ENCODE results near the gene DNAH6.

DNAH6 gene

GRCh38 chr2:84603911-84604310 is 87.6 kb downstream of the DNAH6 start:
- H3K4me1 ChIP-seq = no peaks in the 10 kb centered on the region
- no peaks in the 10 kb centered on the region; the same call in 1 of the 2 replicates for H3K27me3 ChIP-seq (ENCODE audit: low read depth)
- H3K36me3 ChIP-seq (replicated peaks) = no peaks in the 10 kb centered on the region
- no peak overlapping the region for H3K4me3 ChIP-seq
- no peaks in the 10 kb centered on the region; the same call in 1 of the 2 replicates for H3K9me3 ChIP-seq
- no peak for DNase-seq (ENCODE audit: low spot score in 2 of 2)
- in situ Hi-C loops (cut with MboI; ENCODE audit: low sequenced_read_pairs) = no loop called here

- Histone ChIP-seq H3K36me3 (replicated peaks) (no peaks in the 10 kb centered on the region), H3K4me3 (no peak overlapping the region), H3K9me3 (no peaks in the 10 kb centered on the region), H3K4me1 (no peaks in the 10 kb centered on the region), H3K27me3 (ENCODE audit: low read depth) (no peaks in the 10 kb centered on the region)
- DNase-seq (ENCODE audit: low spot score in 2 of 2) = no peak
- in situ Hi-C loops (cut with MboI; ENCODE audit: low sequenced_read_pairs) = no loop called here
These were observed 96.8 kb downstream of the DNAH6 start for GRCh38 chr2:84613082-84613481.

GRCh38 chr2:84619794-84620371 is 103.6 kb downstream of the DNAH6 start:
- H3K9me3 ChIP-seq = no peaks in the 10 kb centered on the region
- in situ Hi-C loops (cut with MboI; ENCODE audit: low sequenced_read_pairs) = no loop called here
- no peaks in the 10 kb centered on the region for H3K36me3 ChIP-seq (replicated peaks)

GRCh38 chr2:84628486-84628885 is 112.2 kb downstream of the DNAH6 start:
- in situ Hi-C loops (cut with MboI; ENCODE audit: low sequenced_read_pairs) = no loop called here

More at GRCh38 chr2:84619794-84620371, 103.6 kb downstream of the DNAH6 start:
- H3K4me3 ChIP-seq = no peak overlapping the region
- no peak for DNase-seq (ENCODE audit: low spot score in 2 of 2)
- H3K4me1 ChIP-seq = no peaks in the 10 kb centered on the region
- H3K27me3 ChIP-seq (ENCODE audit: low read depth) = no peaks in the 10 kb centered on the region

GRCh38 chr2:84629550-84629949 is 113.3 kb downstream of the DNAH6 start:
- H3K9me3 ChIP-seq = no peaks in the 10 kb centered on the region
- H3K4me3 ChIP-seq = no peak overlapping the region
- in situ Hi-C loops (cut with MboI; ENCODE audit: low sequenced_read_pairs) = no loop called here
- H3K4me1 ChIP-seq = no peaks in the 10 kb centered on the region
- 0 out of 2 replicates have a peak, but pooled peaks cover 5% of the 10 kb centered on the region for H3K27me3 ChIP-seq (ENCODE audit: low read depth)
- DNase-seq (ENCODE audit: low spot score in 2 of 2) = no peak
- no peaks in the 10 kb centered on the region for H3K36me3 ChIP-seq (replicated peaks)

More at GRCh38 chr2:84628486-84628885, 112.2 kb downstream of the DNAH6 start:
- H3K27me3 ChIP-seq (ENCODE audit: low read depth) = no peaks in the 10 kb centered on the region
- DNase-seq (ENCODE audit: low spot score in 2 of 2) = no peak
- no peaks in the 10 kb centered on the region for H3K36me3 ChIP-seq (replicated peaks)
- H3K9me3 ChIP-seq = no peaks in the 10 kb centered on the region
- H3K4me3 ChIP-seq = no peak overlapping the region
- no peaks in the 10 kb centered on the region for H3K4me1 ChIP-seq

- Histone ChIP-seq H3K4me3 (no peak overlapping the region), H3K27me3 (ENCODE audit: low read depth) (0 out of 2 replicates have a peak, but pooled peaks cover 5% of the 10 kb centered on the region), H3K36me3 (replicated peaks) (no peaks in the 10 kb centered on the region), H3K4me1 (no peaks in the 10 kb centered on the region), H3K9me3 (no peaks in the 10 kb centered on the region)
- in situ Hi-C loops (cut with MboI; ENCODE audit: low sequenced_read_pairs) = no loop called here
- DNase-seq (ENCODE audit: low spot score in 2 of 2) = peak; percentile 7 to 51
These were observed 114.7 kb downstream of the DNAH6 start for GRCh38 chr2:84631047-84631446.

- no peaks in the 10 kb centered on the region for H3K4me1 ChIP-seq
- H3K4me3 ChIP-seq = no peak overlapping the region
- H3K9me3 ChIP-seq = no peaks in the 10 kb centered on the region
- H3K27me3 ChIP-seq (ENCODE audit: low read depth) = 0 out of 2 replicates have a peak, but pooled peaks cover 5% of the 10 kb centered on the region
- in situ Hi-C loops (cut with MboI; ENCODE audit: low sequenced_read_pairs) = no loop called here
- no peak for DNase-seq (ENCODE audit: low spot score in 2 of 2)
- no peaks in the 10 kb centered on the region for H3K36me3 ChIP-seq (replicated peaks)
These were observed 115.7 kb downstream of the DNAH6 start for GRCh38 chr2:84631985-84632384.

GRCh38 chr2:84636080-84636971 is 120.0 kb downstream of the DNAH6 start:
- in situ Hi-C loops (cut with MboI; ENCODE audit: low sequenced_read_pairs) = no loop called here
- H3K9me3 ChIP-seq = no peaks in the 10 kb centered on the region

GRCh38 chr2:84639751-84640150 is 123.5 kb downstream of the DNAH6 start:
- H3K27me3 ChIP-seq (ENCODE audit: low read depth) = 0 out of 2 replicates have a peak, but pooled peaks cover 2% of the 10 kb centered on the region
- in situ Hi-C loops (cut with MboI; ENCODE audit: low sequenced_read_pairs) = no loop called here
- H3K9me3 ChIP-seq = no peaks in the 10 kb centered on the region
- H3K4me1 ChIP-seq = no peaks in the 10 kb centered on the region
- no peaks in the 10 kb centered on the region for H3K36me3 ChIP-seq (replicated peaks)
- DNase-seq (ENCODE audit: low spot score in 2 of 2) = no peak
- H3K4me3 ChIP-seq = no peak overlapping the region

More at GRCh38 chr2:84636080-84636971, 120.0 kb downstream of the DNAH6 start:
- H3K27me3 ChIP-seq (ENCODE audit: low read depth) = 0 out of 2 replicates have a peak, but pooled peaks cover 8% of the 10 kb centered on the region
- no peak for DNase-seq (ENCODE audit: low spot score in 2 of 2)
- H3K4me1 ChIP-seq = no peaks in the 10 kb centered on the region
- H3K4me3 ChIP-seq = no peak overlapping the region
- no peaks in the 10 kb centered on the region for H3K36me3 ChIP-seq (replicated peaks)

- DNase-seq (ENCODE audit: low spot score in 2 of 2) = no peak
- in situ Hi-C loops (cut with MboI; ENCODE audit: low sequenced_read_pairs) = no loop called here
- Histone ChIP-seq H3K36me3 (replicated peaks) (no peaks in the 10 kb centered on the region), H3K4me1 (no peaks in the 10 kb centered on the region), H3K9me3 (no peaks in the 10 kb centered on the region), H3K4me3 (no peak overlapping the region), H3K27me3 (ENCODE audit: low read depth) (0 out of 2 replicates have a peak, but pooled peaks cover 2% of the 10 kb centered on the region)
These were observed 124.1 kb downstream of the DNAH6 start for GRCh38 chr2:84640411-84640810.

GRCh38 chr2:84641021-84641420 is 124.7 kb downstream of the DNAH6 start:
- Histone ChIP-seq H3K9me3 (no peaks in the 10 kb centered on the region), H3K36me3 (replicated peaks) (no peaks in the 10 kb centered on the region), H3K4me1 (no peaks in the 10 kb centered on the region), H3K27me3 (ENCODE audit: low read depth) (0 out of 2 replicates have a peak, but pooled peaks cover 2% of the 10 kb centered on the region), H3K4me3 (no peak overlapping the region)
- in situ Hi-C loops (cut with MboI; ENCODE audit: low sequenced_read_pairs) = no loop called here
- DNase-seq (ENCODE audit: low spot score in 2 of 2) = no peak

- 0 out of 2 replicates have a peak, but pooled peaks cover 2% of the 10 kb centered on the region for H3K27me3 ChIP-seq (ENCODE audit: low read depth)
- in situ Hi-C loops (cut with MboI; ENCODE audit: low sequenced_read_pairs) = no loop called here
- no peak for DNase-seq (ENCODE audit: low spot score in 2 of 2)
These were observed 127.7 kb downstream of the DNAH6 start for GRCh38 chr2:84643991-84644390.

GRCh38 chr2:84646514-84646913 is 130.2 kb downstream of the DNAH6 start:
- H3K4me3 ChIP-seq = no peak overlapping the region
- DNase-seq (ENCODE audit: low spot score in 2 of 2) = no peak
- in situ Hi-C loops (cut with MboI; ENCODE audit: low sequenced_read_pairs) = no loop called here
- no peaks in the 10 kb centered on the region for H3K9me3 ChIP-seq
- H3K27me3 ChIP-seq (ENCODE audit: low read depth) = no peaks in the 10 kb centered on the region; the same call in 1 of the 2 replicates
- no peaks in the 10 kb centered on the region for H3K4me1 ChIP-seq
- no peaks in the 10 kb centered on the region for H3K36me3 ChIP-seq (replicated peaks)

More at GRCh38 chr2:84643991-84644390, 127.7 kb downstream of the DNAH6 start:
- H3K9me3 ChIP-seq = no peaks in the 10 kb centered on the region
- no peaks in the 10 kb centered on the region for H3K36me3 ChIP-seq (replicated peaks)
- H3K4me1 ChIP-seq = no peaks in the 10 kb centered on the region
- H3K4me3 ChIP-seq = no peak overlapping the region

- Histone ChIP-seq H3K9me3 (no peaks in the 10 kb centered on the region), H3K4me1 (no peaks in the 10 kb centered on the region), H3K4me3 (no peak overlapping the region), H3K36me3 (replicated peaks) (no peaks in the 10 kb centered on the region), H3K27me3 (ENCODE audit: low read depth) (no peaks in the 10 kb centered on the region; the same call in 1 of the 2 replicates)
- in situ Hi-C loops (cut with MboI; ENCODE audit: low sequenced_read_pairs) = no loop called here
- no peak for DNase-seq (ENCODE audit: low spot score in 2 of 2)
These were observed 131.0 kb downstream of the DNAH6 start for GRCh38 chr2:84647267-84647666.

Data from HAP-1 (cell line).